Measurements from ENCODE around the gene CTRB1. TPM values are rescaled to one million over a fixed set of nuclear protein-coding genes. Genes with fewer than 3 reads are reported as not detected.

Gene CTRB1
- total and polyA plus RNA-seq, 2 of the 8 experiments (the other 6 are each of a cell fraction or from before 2014, with no cell fraction given) = not detected

GRCh38 chr16:75222271-75222783 lies 3.5 kb downstream of the CTRB1 start:
- no peak overlapping the region for H2BK120ac ChIP-seq (replicated peaks; ENCODE audit: low read depth, low read length)
- FAIRE-seq (no peak), DNase-seq (ENCODE audit: low read depth in 1 of 2, low spot score in 2 of 2) (no peak)
- H4K8ac ChIP-seq (ENCODE audit: extremely low read depth, insufficient read depth, low read length) = no peak overlapping the region
- no peaks in the 10 kb centered on the region for H3K36me3 ChIP-seq (ENCODE audit: control insufficient read depth in 2 of 4, insufficient read depth in 4 of 4, low read length in 3 of 4)
- H4K20me1 ChIP-seq (replicated peaks in 1 of 2; ENCODE audit: control insufficient read depth in 1 of 2, insufficient read depth in 2 of 2, low read length in 2 of 2) = peaks cover 0 to 3% of the 10 kb centered on the region in 2 experiments
- peak overlapping the region; percentile 73; the same call in 1 of the 2 replicates for H2AFZ ChIP-seq (ENCODE audit: low read length)
- H3K4me1 ChIP-seq (replicated peaks in 1 of 4; ENCODE audit: control insufficient read depth in 3 of 4, insufficient read depth in 4 of 4, low read length in 3 of 4) = peaks cover 0 to 4% (median 0%) of the 10 kb centered on the region in 4 experiments; a peak in 1 of 7 replicates
- no peak overlapping the region for H4K5ac ChIP-seq (ENCODE audit: insufficient read length, low read depth, low read length)
- H3K9ac ChIP-seq (replicated peaks in 1 of 4; ENCODE audit: extremely low read depth in 1 of 4, low read depth in 3 of 4, low read length in 3 of 4) = no peak overlapping the region
- no peak overlapping the region for H3K4me2 ChIP-seq (ENCODE audit: insufficient read depth in 1 of 2, low read depth in 2 of 2, low read length in 2 of 2)
- TF ChIP-seq NANOG (IDR thresholded peaks at IDR 0.05; ENCODE audit: insufficient read depth, low read depth, low read length, poor library complexity, severe bottlenecking) = no peak
- no peak for TF ChIP-seq PHF8 (conservative IDR thresholded peaks at IDR 0.05; ENCODE audit: low read depth, low read length)
- no peak for TF ChIP-seq CHD1 (IDR thresholded peaks at IDR 0.05; ENCODE audit: low read depth, low read length)
- TF ChIP-seq GABPA (IDR thresholded peaks at IDR 0.05; ENCODE audit: borderline replicate concordance, insufficient read depth, low read length) = no peak
- TF ChIP-seq SP1 (IDR thresholded peaks at IDR 0.05; ENCODE audit: low read depth, low read length) = no peak
- TF ChIP-seq JUND (IDR thresholded peaks at IDR 0.05; ENCODE audit: low read length) = no peak
- TF ChIP-seq, protein P1, sequence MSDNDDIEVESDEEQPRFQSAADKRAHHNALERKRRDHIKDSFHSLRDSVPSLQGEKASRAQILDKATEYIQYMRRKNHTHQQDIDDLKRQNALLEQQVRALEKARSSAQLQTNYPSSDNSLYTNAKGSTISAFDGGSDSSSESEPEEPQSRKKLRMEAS (IDR thresholded peaks at IDR 0.05) = no peak
- no peak for TF ChIP-seq TEAD4 (IDR thresholded peaks at IDR 0.05; ENCODE audit: low read depth, low read length)
- no peak for TF ChIP-seq GTF2F1 (IDR thresholded peaks at IDR 0.05; ENCODE audit: borderline replicate concordance, low read depth, low read length)
- no peak for TF ChIP-seq JUN (IDR thresholded peaks at IDR 0.05; ENCODE audit: low read depth, low read length)
- H3K79me1 ChIP-seq (ENCODE audit: low read depth, low read length) = no peaks in the 10 kb centered on the region
- H3K14ac ChIP-seq (ENCODE audit: insufficient read length) = no peak overlapping the region
- H3K23me2 ChIP-seq (ENCODE audit: low read depth, low read length) = no peaks in the 10 kb centered on the region
- H4K91ac ChIP-seq (replicated peaks; ENCODE audit: insufficient read length, low read length) = no peak overlapping the region
- H3K79me2 ChIP-seq (ENCODE audit: control insufficient read depth in 1 of 2, insufficient read depth in 2 of 2, low read length in 2 of 2) = no peaks in the 10 kb centered on the region
- H3K4me3 ChIP-seq (ENCODE audit: extremely low read depth in 1 of 4, insufficient read depth in 2 of 4, low read depth in 3 of 4, low read length in 4 of 4) = no peak overlapping the region
- no peak overlapping the region for H2AK5ac ChIP-seq (ENCODE audit: low read depth, low read length)
- H2BK12ac ChIP-seq (ENCODE audit: low read depth, low read length) = no peak overlapping the region
- H3K27me3 ChIP-seq (replicated peaks in 1 of 4; ENCODE audit: control insufficient read depth in 3 of 4, extremely low read depth in 1 of 4, insufficient read depth in 3 of 4, low read length in 3 of 4) = no peaks in the 10 kb centered on the region
- 95% methylated on average over 16 of the region's 16 CpGs; no CpG with 5 or more reads in 1 of the 2 experiments for WGBS, 2 experiments (ENCODE audit: extremely low coverage in 1 of 2, insufficient coverage in 1 of 2, insufficient read length in 1 of 2, insufficient replicate concordance in 2 of 2, low coverage in 1 of 2, low lambda C conversion rate in 2 of 2, missing lambda C conversion rate in 1 of 2)
- H3K9me3 ChIP-seq (ENCODE audit: insufficient read depth in 2 of 2, low read depth in 1 of 2, low read length in 1 of 2) = no peaks in the 10 kb centered on the region
- ChIA-PET CTCF (ENCODE audit: partially characterized antibody) (interaction anchor here (1.2 to 15.0 kb wide), 3 partner anchors 12 to 179 kb away, joined by 3 to 157 read pairs (median 3); no protein-coding TSS in a partner anchor), POLR2A (ENCODE audit: partially characterized antibody) (interaction anchor here (2.2 kb wide), 1 partner anchor 18 kb away, joined by 9 read pairs; no protein-coding TSS in a partner anchor)
- no peak overlapping the region for H3K56ac ChIP-seq (replicated peaks; ENCODE audit: insufficient read length, low read depth, low read length)
- H2BK15ac ChIP-seq (ENCODE audit: low read length) = no peak overlapping the region
- H3K18ac ChIP-seq (ENCODE audit: extremely low read depth, low read length) = no peak overlapping the region
- no peak overlapping the region for H2BK20ac ChIP-seq (ENCODE audit: low read length)
- no peak overlapping the region for H3K27ac ChIP-seq (ENCODE audit: low read depth, low read length)
- no peak overlapping the region for H2BK5ac ChIP-seq (ENCODE audit: low read depth, low read length)
- H3K4ac ChIP-seq (replicated peaks; ENCODE audit: insufficient read length, low read depth, low read length) = no peak overlapping the region
- H3K23ac ChIP-seq (ENCODE audit: insufficient read length) = no peak overlapping the region
